Fibroblast of villous mesenchyme (primary cell): Measurements from ENCODE around the gene B4GALNT2. TPM values are rescaled to one million over a fixed set of nuclear protein-coding genes. Genes with fewer than 3 reads are reported as not detected.
A peak's percentile ranks its signal among the peaks of the same experiment; 100 is the strongest.
"Not testable (repeated sequence)": the region's sequence is repeated elsewhere in the genome, so short reads cannot be mapped to it uniquely, and the experiment has no call there.

Source experiments
- DNase-seq: peaks from one replicate; pipeline ENCODE4 v3.0.0-alpha.2; 2010; ENCODE audit warnings: low read depth
- H3K4me3 ChIP-seq: 2 replicates; pipeline ENCODE4 v1.5.1; 2011; ENCODE audit warnings: low read depth, mild to moderate bottlenecking, low read length
- total RNA-seq: library from RNA; depleted of rRNA; stranded (reverse); fragments of >200 nt; gene quantifications from 2 replicates; pipeline ENCODE4 v1.2.3, GENCODE V29; 2012
- TF ChIP-seq, protein P1 (sequence below): IDR thresholded peaks from 2 replicates; pipeline ENCODE4 v1.5.1; 2012; ENCODE audit warnings: low read depth, mild to moderate bottlenecking, low read length; ENCODE audit not compliant: insufficient read depth

B4GALNT2 gene
- total RNA-seq, 1 donor, result under 0.01 TPM

DNA sequence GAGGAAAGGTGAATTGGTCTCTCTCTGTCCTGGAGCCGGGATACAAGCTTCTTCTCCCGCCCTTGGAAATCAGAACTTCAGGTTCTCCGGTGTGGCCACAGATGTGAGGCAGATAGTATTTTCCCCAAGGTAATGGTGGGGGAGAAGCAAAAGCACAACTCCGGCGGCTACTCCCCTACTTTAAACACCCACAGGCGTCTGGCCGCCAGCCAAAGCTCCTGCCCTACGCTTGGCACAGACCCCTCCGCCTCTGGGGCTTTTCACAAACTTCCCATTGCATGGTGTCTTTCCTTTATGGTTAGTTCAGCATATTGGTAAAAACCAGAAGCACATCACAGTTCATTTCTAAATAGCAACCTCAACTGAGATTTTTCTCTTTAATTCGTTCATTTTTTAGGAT lies 39.4 kb upstream of the B4GALNT2 start:
- no peak overlapping the region for H3K4me3 ChIP-seq
- DNase-seq, result no peak
- TF ChIP-seq, protein P1, sequence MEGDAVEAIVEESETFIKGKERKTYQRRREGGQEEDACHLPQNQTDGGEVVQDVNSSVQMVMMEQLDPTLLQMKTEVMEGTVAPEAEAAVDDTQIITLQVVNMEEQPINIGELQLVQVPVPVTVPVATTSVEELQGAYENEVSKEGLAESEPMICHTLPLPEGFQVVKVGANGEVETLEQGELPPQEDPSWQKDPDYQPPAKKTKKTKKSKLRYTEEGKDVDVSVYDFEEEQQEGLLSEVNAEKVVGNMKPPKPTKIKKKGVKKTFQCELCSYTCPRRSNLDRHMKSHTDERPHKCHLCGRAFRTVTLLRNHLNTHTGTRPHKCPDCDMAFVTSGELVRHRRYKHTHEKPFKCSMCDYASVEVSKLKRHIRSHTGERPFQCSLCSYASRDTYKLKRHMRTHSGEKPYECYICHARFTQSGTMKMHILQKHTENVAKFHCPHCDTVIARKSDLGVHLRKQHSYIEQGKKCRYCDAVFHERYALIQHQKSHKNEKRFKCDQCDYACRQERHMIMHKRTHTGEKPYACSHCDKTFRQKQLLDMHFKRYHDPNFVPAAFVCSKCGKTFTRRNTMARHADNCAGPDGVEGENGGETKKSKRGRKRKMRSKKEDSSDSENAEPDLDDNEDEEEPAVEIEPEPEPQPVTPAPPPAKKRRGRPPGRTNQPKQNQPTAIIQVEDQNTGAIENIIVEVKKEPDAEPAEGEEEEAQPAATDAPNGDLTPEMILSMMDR, result no peak

DNA sequence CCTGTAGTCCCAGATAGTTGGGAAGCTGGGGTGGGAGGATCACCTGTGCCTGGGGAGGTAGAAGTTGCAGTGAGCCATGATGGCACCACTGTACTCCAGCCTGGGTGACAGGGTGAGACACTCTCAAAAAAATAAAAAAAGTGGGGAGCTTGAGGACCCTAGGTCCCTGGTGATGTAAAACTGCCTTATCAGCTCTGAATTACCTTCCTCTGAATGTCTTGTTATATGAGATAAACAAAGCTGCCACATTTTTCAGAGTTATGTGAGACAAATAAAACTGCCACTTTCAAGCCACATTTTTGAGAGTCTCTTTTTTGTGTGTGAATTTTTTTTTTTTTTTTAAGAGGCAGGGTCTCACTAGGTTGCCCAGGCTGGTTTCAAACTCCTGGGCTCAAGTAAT lies 32.0 kb upstream of the B4GALNT2 start:
- TF ChIP-seq, protein P1, result no peak
- peak; percentile 46 for DNase-seq
- no peak overlapping the region for H3K4me3 ChIP-seq

DNA sequence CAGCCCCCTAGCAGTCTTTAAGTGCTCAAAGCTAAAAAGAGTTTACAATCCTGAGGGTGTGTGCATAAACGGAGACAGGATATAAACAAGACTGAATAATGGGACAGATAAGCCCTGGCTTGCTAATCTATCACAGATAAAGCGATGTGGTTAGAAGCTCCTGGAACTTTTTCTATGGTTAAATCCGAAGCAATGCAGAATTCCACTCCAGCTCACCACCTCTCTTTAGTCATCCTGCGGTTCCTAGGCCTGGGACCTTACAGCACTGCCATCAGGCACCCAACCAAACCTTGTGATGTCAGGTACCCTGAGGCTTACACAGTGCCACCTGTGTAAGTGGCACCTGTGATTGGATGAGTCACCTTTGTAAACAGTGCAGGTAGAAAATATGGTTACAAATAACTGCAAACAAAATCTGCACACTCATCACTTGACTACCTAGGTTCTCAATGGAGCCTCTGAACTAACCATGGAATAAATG lies 31.5 kb upstream of the B4GALNT2 start:
- DNase-seq, result peak; percentile 96
- TF ChIP-seq, protein P1, result no peak
- no peak overlapping the region for H3K4me3 ChIP-seq

DNA sequence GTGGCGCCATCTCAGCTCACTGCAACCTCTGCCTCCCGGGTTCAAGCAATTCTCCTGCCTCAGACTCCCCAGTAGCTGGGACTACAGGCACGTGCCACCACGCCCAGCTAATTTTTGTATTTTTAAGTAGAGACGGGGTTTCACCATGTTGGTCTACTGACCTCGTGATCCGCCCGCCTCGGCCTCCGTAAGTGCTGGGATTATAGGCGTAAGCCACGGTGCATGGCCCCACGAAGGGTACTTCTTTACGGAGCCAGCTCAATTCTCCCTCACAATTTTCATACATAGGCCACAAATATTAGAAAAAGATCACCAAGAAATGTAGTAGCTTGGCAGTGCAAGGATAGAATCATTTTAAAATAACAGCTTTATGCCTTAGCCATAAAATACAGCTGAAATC lies 29.2 kb upstream of the B4GALNT2 start:
- H3K4me3 ChIP-seq, DNase-seq: not testable (repeated sequence)

DNA sequence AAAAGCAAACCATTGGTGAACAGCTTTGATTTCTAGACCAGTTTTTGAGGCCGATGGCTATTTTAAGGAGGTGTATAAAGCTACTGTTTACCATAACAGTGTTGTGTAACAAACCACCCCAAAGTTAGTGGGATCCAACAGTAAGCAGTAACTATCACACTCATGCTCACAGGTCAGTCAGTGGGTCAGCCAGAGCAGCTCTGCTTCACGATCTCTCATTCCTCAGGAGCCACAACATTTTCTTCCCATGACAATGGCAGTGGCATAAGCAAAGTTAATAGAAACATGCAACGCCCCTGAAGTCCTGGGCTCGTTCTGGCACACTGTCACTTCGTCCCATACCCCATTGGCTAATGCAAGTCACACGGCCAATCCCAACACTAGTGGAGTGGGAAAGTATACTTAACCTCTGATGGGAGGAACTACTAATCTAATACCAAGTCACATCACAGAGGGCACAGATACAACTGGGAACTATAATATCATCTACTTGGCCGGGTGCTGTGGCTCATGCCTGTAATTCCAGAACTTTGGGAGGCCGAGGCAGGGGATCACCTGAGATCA lies 28.0 kb upstream of the B4GALNT2 start:
- peak; percentile 75 for DNase-seq
- TF ChIP-seq, protein P1, result no peak
- no peak overlapping the region for H3K4me3 ChIP-seq

DNA sequence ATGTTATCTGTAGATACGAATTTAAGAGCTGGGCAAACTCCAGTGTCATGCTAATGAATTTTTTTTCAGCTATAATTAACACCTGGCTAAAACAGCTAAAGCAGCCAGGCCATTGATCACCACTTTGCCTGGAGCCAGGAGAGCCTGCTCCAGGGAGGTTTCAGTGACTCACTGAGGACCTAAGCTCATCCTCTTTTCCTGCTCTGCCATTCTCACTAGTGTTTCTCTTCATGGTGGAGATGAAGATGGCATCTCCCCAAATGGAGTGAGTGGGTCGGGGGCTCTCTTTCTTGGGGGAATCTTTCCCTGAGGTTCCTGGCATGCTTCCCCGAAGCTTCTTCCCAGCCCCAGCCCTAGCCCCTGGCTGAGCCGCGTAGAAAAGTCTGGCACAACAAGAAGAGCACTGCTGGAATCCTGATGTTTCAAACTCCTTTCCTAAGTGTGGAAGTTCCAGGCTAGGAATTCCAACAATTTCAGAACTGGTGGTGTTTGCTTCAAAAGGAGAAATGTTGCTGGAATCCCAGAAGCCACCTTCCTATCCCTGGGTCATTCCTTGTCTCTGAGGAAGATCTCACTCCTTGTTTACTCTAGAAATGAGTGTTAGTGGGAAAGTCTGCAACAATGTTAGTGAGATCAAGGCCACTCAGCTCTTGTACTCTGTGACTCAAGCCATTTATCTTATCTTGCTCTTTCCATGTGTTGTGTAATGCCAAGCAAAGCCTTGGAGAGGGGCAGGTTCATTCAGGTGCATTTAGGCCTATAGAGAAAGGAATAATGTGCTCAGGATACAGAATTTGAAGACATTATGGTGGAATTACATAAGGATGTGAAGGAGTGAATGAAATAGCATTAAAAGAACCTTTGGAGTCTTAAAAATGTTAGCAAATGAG lies 26.0 kb upstream of the B4GALNT2 start:
- DNase-seq, result peak; percentile 87
- H3K4me3 ChIP-seq, result no peak overlapping the region
- TF ChIP-seq, protein P1, result no peak

DNA sequence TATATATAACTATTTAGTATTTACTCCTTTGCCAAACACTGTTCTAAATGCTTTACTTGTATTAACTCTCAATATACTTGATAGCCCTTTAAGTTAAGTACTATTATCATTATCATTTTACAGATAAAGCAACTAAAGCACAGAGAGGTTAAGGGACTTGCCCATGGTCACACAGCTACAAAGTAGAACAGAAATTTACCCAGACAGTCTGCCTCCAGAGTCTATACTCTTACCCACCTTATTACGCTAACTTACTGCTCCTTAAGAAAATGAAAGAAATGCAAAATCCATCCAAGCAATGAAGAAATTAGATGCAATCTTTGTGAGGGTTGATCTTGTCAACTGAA lies 25.4 kb upstream of the B4GALNT2 start:
- DNase-seq, result no peak
- no peak overlapping the region for H3K4me3 ChIP-seq
- TF ChIP-seq, protein P1, result no peak
